ENCODE measurements around the gene RELB.

RELB gene

DNA sequence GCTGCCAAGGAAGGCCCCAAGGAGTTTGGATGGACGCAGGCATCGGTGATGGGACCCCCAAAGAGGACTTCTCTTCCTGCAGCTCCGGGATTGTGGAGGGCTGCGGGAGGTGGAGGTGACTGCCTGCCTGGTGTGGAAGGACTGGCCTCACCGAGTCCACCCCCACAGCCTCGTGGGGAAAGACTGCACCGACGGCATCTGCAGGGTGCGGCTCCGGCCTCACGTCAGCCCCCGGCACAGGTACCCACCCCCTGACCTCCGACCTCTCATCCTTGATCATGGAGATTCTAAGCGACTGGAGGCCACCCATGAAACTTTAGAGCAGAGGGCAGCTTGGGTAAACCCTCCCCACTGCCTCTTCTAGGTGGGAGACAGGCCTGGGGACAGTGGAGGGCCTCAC is 20.7 kb downstream of the RELB start:
- TF ChIP-seq, protein P1, sequence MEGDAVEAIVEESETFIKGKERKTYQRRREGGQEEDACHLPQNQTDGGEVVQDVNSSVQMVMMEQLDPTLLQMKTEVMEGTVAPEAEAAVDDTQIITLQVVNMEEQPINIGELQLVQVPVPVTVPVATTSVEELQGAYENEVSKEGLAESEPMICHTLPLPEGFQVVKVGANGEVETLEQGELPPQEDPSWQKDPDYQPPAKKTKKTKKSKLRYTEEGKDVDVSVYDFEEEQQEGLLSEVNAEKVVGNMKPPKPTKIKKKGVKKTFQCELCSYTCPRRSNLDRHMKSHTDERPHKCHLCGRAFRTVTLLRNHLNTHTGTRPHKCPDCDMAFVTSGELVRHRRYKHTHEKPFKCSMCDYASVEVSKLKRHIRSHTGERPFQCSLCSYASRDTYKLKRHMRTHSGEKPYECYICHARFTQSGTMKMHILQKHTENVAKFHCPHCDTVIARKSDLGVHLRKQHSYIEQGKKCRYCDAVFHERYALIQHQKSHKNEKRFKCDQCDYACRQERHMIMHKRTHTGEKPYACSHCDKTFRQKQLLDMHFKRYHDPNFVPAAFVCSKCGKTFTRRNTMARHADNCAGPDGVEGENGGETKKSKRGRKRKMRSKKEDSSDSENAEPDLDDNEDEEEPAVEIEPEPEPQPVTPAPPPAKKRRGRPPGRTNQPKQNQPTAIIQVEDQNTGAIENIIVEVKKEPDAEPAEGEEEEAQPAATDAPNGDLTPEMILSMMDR (IDR thresholded peaks at IDR 0.05; ENCODE audit: borderline replicate concordance, insufficient read depth, low read depth, low read length) = no peak
- no peak overlapping the region for H3K4me3 ChIP-seq (ENCODE audit: low read depth, low read length)

DNA sequence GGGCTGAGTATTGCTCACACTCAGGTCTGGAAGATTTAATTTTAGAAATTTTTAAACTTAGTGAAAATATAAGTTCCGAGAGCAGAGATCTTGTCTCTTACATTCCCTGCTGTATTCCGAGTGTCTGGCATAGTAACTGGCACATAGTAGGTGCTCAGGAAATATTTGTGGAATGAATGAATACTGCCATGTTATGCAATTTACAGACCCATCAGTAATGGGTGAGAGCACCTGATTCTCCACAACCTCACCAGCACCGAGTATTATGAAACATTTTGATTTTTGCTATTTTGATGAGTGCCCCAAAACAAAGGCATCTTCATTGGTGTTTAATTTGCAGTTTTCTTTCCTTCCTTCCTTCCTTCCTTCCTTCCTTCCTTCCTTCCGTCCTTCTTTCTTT is 21.8 kb downstream of the RELB start:
- TF ChIP-seq, protein P1 (IDR thresholded peaks at IDR 0.05; ENCODE audit: borderline replicate concordance, insufficient read depth, low read depth, low read length) = no peak

DNA sequence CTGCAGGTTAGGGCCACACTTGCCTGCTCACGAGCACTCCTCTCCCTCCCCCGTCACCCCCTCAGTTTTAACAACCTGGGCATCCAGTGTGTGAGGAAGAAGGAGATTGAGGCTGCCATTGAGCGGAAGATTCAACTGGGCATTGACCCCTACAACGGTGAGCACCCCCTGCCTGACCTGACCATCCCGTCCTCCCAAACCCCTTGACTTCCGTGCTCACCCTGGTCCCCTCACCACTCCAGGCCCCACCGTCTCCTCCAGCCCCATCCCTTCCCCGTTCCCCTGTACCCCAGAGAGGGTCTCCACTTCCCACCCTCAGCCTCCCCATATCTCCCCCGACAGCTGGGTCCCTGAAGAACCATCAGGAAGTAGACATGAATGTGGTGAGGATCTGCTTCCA is 24.0 kb downstream of the RELB start:
- no peak overlapping the region for H3K4me3 ChIP-seq (ENCODE audit: low read depth, low read length)
- TF ChIP-seq, protein P1 (IDR thresholded peaks at IDR 0.05; ENCODE audit: borderline replicate concordance, insufficient read depth, low read depth, low read length) = no peak

More for the DNA sequence above, 21.8 kb downstream of the RELB start:
- no peak overlapping the region for H3K4me3 ChIP-seq (ENCODE audit: low read depth, low read length)

DNA sequence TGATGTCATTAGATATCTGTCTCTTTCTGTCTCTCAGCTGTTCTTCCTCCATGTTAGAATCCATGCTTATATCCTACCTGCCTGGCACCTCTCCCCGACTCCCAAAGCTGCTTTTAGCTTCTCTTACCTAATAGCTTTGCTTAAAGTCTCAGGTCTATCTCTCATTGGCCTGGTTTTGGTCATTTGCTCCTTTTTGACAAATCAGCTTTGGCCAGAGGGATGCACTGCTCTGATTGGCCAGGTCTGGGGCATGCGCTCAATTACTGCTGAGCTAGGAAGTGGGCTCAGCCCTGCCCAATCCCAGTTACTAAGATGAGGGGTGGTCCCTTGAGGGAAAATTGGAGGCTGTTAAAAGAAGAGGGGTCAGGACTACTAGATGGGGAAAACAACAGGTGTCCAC is 26.1 kb downstream of the RELB start:
- H3K4me3 ChIP-seq (ENCODE audit: low read depth, low read length) = no peak overlapping the region
- TF ChIP-seq, protein P1 (IDR thresholded peaks at IDR 0.05; ENCODE audit: borderline replicate concordance, insufficient read depth, low read depth, low read length) = no peak

DNA sequence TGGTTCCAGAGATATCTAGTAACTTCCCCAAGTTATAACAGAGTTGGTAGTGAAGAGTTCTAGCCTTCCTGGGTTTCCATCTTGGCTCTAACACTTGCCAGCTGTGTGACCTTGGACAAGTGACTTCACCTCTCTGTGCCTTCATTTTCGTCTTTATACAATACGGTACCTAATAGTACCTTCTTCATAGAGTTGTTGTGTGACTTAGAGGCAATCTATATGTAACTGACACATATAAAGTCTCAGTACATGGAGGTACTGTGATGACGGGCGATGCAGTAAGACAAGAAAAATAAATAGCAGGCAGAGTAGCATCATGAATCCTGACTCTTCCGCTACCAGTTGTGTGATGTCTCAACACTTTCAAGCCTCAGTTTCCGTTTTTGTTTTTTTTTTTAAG is 29.6 kb downstream of the RELB start:
- TF ChIP-seq, protein P1 (IDR thresholded peaks at IDR 0.05; ENCODE audit: borderline replicate concordance, insufficient read depth, low read depth, low read length) = no peak
- no peak overlapping the region for H3K4me3 ChIP-seq (ENCODE audit: low read depth, low read length)

DNA sequence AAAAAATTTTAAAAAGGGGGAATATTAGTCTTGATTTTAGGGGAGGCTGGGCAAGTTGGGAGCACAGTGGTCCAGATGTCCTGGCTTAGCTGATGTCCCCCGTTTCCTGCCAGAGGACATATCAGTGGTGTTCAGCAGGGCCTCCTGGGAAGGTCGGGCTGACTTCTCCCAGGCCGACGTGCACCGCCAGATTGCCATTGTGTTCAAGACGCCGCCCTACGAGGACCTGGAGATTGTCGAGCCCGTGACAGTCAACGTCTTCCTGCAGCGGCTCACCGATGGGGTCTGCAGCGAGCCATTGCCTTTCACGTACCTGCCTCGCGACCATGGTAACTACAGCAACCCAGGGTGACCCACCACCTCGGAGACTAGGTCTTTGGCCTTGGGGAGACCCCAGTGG is 31.2 kb downstream of the RELB start:
- TF ChIP-seq, protein P1 (IDR thresholded peaks at IDR 0.05; ENCODE audit: borderline replicate concordance, insufficient read depth, low read depth, low read length) = no peak
- no peak overlapping the region for H3K4me3 ChIP-seq (ENCODE audit: low read depth, low read length)

DNA sequence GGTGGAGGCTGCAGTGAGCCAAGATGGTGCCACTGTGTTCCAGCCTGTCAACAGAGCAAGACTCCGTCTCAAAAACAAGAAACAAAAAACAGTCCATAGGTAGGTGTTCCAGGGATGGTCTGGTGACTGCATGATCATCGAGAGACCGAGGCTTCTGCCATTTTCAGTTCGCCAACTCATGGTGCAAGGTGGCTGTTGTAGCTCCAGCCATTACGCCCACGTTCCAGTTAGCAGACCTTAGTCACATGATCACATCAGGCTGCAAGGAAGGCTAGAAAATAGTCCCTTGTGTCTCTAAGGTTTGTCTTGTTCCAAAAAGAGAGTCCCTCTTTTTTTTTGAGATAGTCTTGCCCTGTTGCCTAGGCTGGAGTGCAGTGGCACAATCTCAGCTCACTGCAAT is 34.5 kb downstream of the RELB start:
- TF ChIP-seq, protein P1 (IDR thresholded peaks at IDR 0.05; ENCODE audit: borderline replicate concordance, insufficient read depth, low read depth, low read length) = no peak
- H3K4me3 ChIP-seq (ENCODE audit: low read depth, low read length) = no peak overlapping the region

Measured in GM12875 (cell line).